Lung (tissue), 13 donors: ENCODE results near the gene KRTAP20-2. TPM values are rescaled to one million over a fixed set of nuclear protein-coding genes. Genes with fewer than 3 reads are reported as not detected.

Experiments
- ATAC-seq: fragments of 200-7000 bp; cut with Tn5 transposase; one replicate; pipeline ENCODE4 v1.9.1; 2020; ENCODE audit warnings: moderate number of reproducible peaks; ENCODE audit not compliant: insufficient read depth, low FRiP score
- DNase-seq, 3 donors: peaks; one replicate each; pipeline ENCODE4 v3.0.0-alpha.2; 2013 to 2017
- H3K27ac ChIP-seq, 2 donors: one replicate each; pipeline ENCODE4 v1.5.1; 2013; ENCODE audit warnings: mild to moderate bottlenecking in 2 of 2, moderate library complexity in 2 of 2, control low read depth in 1 of 2, inconsistent platforms in 1 of 2, low read depth in 1 of 2, low read length in 1 of 2
- H3K27me3 ChIP-seq, 3 donors: one replicate each; pipeline ENCODE4 v1.5.1; 2013; ENCODE audit warnings: low read length in 2 of 3; ENCODE audit not compliant: control insufficient read depth in 3 of 3, insufficient read depth in 3 of 3
- H3K36me3 ChIP-seq, 4 donors: one replicate each; pipeline ENCODE4 v1.5.1; 2013; ENCODE audit warnings: low read length in 4 of 4, mild to moderate bottlenecking in 1 of 4, moderate library complexity in 1 of 4; ENCODE audit not compliant: control insufficient read depth in 4 of 4, insufficient read depth in 4 of 4
- H3K4me1 ChIP-seq, 5 donors: one replicate each; pipeline ENCODE4 v1.5.1; 2013; ENCODE audit warnings: low read length in 5 of 5, mild to moderate bottlenecking in 2 of 5, moderate library complexity in 1 of 5; ENCODE audit not compliant: control insufficient read depth in 5 of 5, insufficient read depth in 5 of 5
- H3K4me3 ChIP-seq: one replicate; pipeline ENCODE4 v1.5.1; 2013; ENCODE audit warnings: mild to moderate bottlenecking, control low read depth, moderate library complexity
- H3K9ac ChIP-seq, 2 donors: one replicate each; pipeline ENCODE4 v1.5.1; 2013; ENCODE audit warnings: low read length in 2 of 2, control low read depth in 1 of 2; ENCODE audit not compliant: insufficient read depth in 1 of 2
- H3K9me3 ChIP-seq, 4 donors: one replicate each; pipeline ENCODE4 v1.5.1; 2013; ENCODE audit warnings: low read length in 3 of 4, mild to moderate bottlenecking in 1 of 4, moderate library complexity in 1 of 4; ENCODE audit not compliant: control insufficient read depth in 4 of 4, insufficient read depth in 3 of 4
- WGBS, 2 donors: extraction: QIAGEN DNeasy Blood & Tissue Kit; methylation state at CpG; one replicate each; pipeline ENCODE4 v1.1.7; 2013; 5-methylcytosine and 5-hydroxymethylcytosine counted together
- polyA plus RNA-seq, 2 donors: library from polyadenylated mRNA; stranded (reverse); fragments of 200-250 nt; gene quantifications; one replicate each; pipeline ENCODE4 v1.2.1, GENCODE V29; 2013
- small RNA-seq: library from RNA; depleted of rRNA; stranded (forward); fragments of <200 nt; gene quantifications from one replicate; pipeline ENCODE3, GENCODE V24; 2014; ENCODE audit warnings: low replicate concordance
- total RNA-seq, 2 donors: library from RNA; depleted of rRNA in 1 of 2; stranded (reverse); fragments of >200 nt in 1 of 2; gene quantifications; one replicate each; pipeline ENCODE4 v1.2.1, GENCODE V29; 2014 to 2021
- TF ChIP-seq, protein P1 (sequence below): IDR thresholded peaks from 2 replicates; pipeline ENCODE4 v1.5.1; 2012; ENCODE audit warnings: mild to moderate bottlenecking; ENCODE audit errors: control extremely low read depth, extremely low read depth
- donor health status: control.
- donor health status: control.
- donor health status: Bipolar disorder and iron deficiency.
- donor health status: healthy.
- donor health status: DM: yes; HTN: yes; CAD: no.

Gene KRTAP20-2
- total and polyA plus RNA-seq, 4 donors = not detected

DNA sequence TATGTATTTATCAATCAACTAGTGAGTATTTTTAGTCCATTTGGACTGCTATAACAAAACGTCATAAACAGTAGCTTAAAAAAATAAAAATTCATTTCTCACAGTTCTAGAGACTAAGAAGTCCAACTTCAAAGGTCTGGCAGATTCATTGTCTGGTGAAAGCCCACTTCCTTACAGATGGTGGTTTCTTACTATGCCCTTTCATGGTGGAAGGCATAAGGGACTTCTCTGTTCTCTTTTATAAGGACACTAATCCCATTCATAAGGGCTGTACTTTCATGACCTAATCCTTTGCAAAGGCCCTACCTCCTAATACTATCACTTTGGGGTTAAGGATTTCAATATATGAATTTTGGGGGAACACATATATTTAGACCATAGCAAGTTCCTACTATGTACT, 45.6 kb downstream of the KRTAP20-2 start:
- WGBS, 2 donors = 40 to 62% methylated on average over 1 of the region's 1 CpG
- TF ChIP-seq, protein P1, sequence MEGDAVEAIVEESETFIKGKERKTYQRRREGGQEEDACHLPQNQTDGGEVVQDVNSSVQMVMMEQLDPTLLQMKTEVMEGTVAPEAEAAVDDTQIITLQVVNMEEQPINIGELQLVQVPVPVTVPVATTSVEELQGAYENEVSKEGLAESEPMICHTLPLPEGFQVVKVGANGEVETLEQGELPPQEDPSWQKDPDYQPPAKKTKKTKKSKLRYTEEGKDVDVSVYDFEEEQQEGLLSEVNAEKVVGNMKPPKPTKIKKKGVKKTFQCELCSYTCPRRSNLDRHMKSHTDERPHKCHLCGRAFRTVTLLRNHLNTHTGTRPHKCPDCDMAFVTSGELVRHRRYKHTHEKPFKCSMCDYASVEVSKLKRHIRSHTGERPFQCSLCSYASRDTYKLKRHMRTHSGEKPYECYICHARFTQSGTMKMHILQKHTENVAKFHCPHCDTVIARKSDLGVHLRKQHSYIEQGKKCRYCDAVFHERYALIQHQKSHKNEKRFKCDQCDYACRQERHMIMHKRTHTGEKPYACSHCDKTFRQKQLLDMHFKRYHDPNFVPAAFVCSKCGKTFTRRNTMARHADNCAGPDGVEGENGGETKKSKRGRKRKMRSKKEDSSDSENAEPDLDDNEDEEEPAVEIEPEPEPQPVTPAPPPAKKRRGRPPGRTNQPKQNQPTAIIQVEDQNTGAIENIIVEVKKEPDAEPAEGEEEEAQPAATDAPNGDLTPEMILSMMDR = no peak

DNA sequence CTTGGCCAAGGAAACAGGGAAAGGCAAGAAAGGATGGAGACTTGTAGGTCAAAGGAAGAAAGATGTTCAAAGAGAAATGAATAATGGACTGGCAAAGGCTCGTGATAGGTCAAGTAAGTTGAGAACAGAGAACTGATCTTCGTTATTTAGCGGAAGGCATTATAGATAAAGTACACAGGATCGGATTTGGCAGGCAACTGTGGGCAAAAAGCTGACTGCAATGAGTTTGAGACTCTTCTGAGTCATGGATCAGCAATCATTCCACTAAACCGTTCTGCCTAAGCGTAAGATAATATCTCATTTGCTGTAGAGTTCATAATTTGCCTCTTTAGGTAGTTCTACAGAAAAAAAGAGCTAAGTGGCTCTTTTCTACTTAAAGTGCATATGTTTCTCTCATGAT, 49.5 kb downstream of the KRTAP20-2 start:
- Histone ChIP-seq H3K36me3 (no peaks in the 10 kb centered on the region), H3K4me3 (no peak overlapping the region), H3K27me3 (no peaks in the 10 kb centered on the region), H3K4me1 (no peaks in the 10 kb centered on the region), H3K9ac (no peak overlapping the region), H3K9me3 (peaks cover 0 to 2% (median 0%) of the 10 kb centered on the region in 4 donors), H3K27ac (no peak overlapping the region)
- ATAC-seq (no peak), DNase-seq (no peak)
- WGBS, 2 donors = 71 to 81% methylated on average over 6 of the region's 6 CpGs
- TF ChIP-seq, protein P1 = no peak

More for the DNA sequence above, 45.6 kb downstream of the KRTAP20-2 start:
- Histone ChIP-seq H3K27me3 (no peaks in the 10 kb centered on the region), H3K4me1 (no peaks in the 10 kb centered on the region), H3K36me3 (no peaks in the 10 kb centered on the region), H3K9ac (no peak overlapping the region), H3K27ac (no peak overlapping the region), H3K4me3 (no peak overlapping the region), H3K9me3 (no peaks in the 10 kb centered on the region)
- DNase-seq (no peak), ATAC-seq (no peak)

Small RNA genes lying within 50 kb of the gene (small RNA-seq; reads per million reads assigned to genes)
- gene KRTAP20-1 = not detected
- not detected for gene KRTAP20-3
- gene KRTAP20-4 = not detected
- gene KRTAP22-1 = not detected
- not detected for gene KRTAP22-2

Other genes with a start within 250 kb of the KRTAP20-2 start
- not detected for gene KRTAP13-1, start 239.2 kb upstream of the KRTAP20-2 start, total RNA-seq
- not detected for gene KRTAP13-1, start 239.2 kb upstream of the KRTAP20-2 start, polyA plus RNA-seq
- gene KRTAP13-3, start 209.3 kb upstream of the KRTAP20-2 start, total RNA-seq = not detected
- gene KRTAP13-3, start 209.3 kb upstream of the KRTAP20-2 start, polyA plus RNA-seq = not detected
- gene KRTAP13-4, start 205.0 kb upstream of the KRTAP20-2 start, total RNA-seq = not detected
- gene KRTAP13-4, start 205.0 kb upstream of the KRTAP20-2 start, polyA plus RNA-seq = not detected
- gene KRTAP15-1, start 194.9 kb upstream of the KRTAP20-2 start, total RNA-seq = not detected
- not detected for gene KRTAP15-1, start 194.9 kb upstream of the KRTAP20-2 start, polyA plus RNA-seq
- gene KRTAP19-1, start 154.8 kb upstream of the KRTAP20-2 start, total RNA-seq = not detected
- gene KRTAP19-1, start 154.8 kb upstream of the KRTAP20-2 start, polyA plus RNA-seq = not detected
- not detected for gene KRTAP19-2, start 147.8 kb upstream of the KRTAP20-2 start, total RNA-seq
- gene KRTAP19-2, start 147.8 kb upstream of the KRTAP20-2 start, polyA plus RNA-seq = not detected
- gene KRTAP19-3, start 143.2 kb upstream of the KRTAP20-2 start, total RNA-seq = not detected
- not detected for gene KRTAP19-3, start 143.2 kb upstream of the KRTAP20-2 start, polyA plus RNA-seq
- gene KRTAP19-4, start 138.0 kb upstream of the KRTAP20-2 start, total RNA-seq = not detected
- not detected for gene KRTAP19-4, start 138.0 kb upstream of the KRTAP20-2 start, polyA plus RNA-seq
- gene KRTAP19-5, start 133.1 kb upstream of the KRTAP20-2 start, total RNA-seq = not detected
- not detected for gene KRTAP19-5, start 133.1 kb upstream of the KRTAP20-2 start, polyA plus RNA-seq
- gene KRTAP19-6, start 93.3 kb upstream of the KRTAP20-2 start, total RNA-seq = not detected
- not detected for gene KRTAP19-6, start 93.3 kb upstream of the KRTAP20-2 start, polyA plus RNA-seq
- not detected for gene KRTAP19-7, start 73.9 kb upstream of the KRTAP20-2 start, total RNA-seq
- gene KRTAP19-7, start 73.9 kb upstream of the KRTAP20-2 start, polyA plus RNA-seq = not detected
- gene KRTAP22-2, start 44.8 kb upstream of the KRTAP20-2 start, total RNA-seq = not detected
- not detected for gene KRTAP22-2, start 44.8 kb upstream of the KRTAP20-2 start, polyA plus RNA-seq
- gene KRTAP6-3, start 42.8 kb upstream of the KRTAP20-2 start, total RNA-seq = not detected
- not detected for gene KRTAP6-3, start 42.8 kb upstream of the KRTAP20-2 start, polyA plus RNA-seq
- not detected for gene KRTAP6-2, start 36.3 kb upstream of the KRTAP20-2 start, total RNA-seq
- not detected for gene KRTAP6-2, start 36.3 kb upstream of the KRTAP20-2 start, polyA plus RNA-seq
- gene KRTAP22-1, start 34.1 kb upstream of the KRTAP20-2 start, total RNA-seq = not detected
- gene KRTAP22-1, start 34.1 kb upstream of the KRTAP20-2 start, polyA plus RNA-seq = not detected
- not detected for gene KRTAP6-1, start 21.3 kb upstream of the KRTAP20-2 start, total RNA-seq
- not detected for gene KRTAP6-1, start 21.3 kb upstream of the KRTAP20-2 start, polyA plus RNA-seq
- gene KRTAP20-1, start 18.8 kb upstream of the KRTAP20-2 start, total RNA-seq = not detected
- not detected for gene KRTAP20-1, start 18.8 kb upstream of the KRTAP20-2 start, polyA plus RNA-seq
- not detected for gene KRTAP20-4, start 14.6 kb upstream of the KRTAP20-2 start, total RNA-seq
- not detected for gene KRTAP20-4, start 14.6 kb upstream of the KRTAP20-2 start, polyA plus RNA-seq
- not detected for gene KRTAP20-3, start 7.7 kb downstream of the KRTAP20-2 start, total RNA-seq
- not detected for gene KRTAP20-3, start 7.7 kb downstream of the KRTAP20-2 start, polyA plus RNA-seq
- gene KRTAP21-3, start 83.6 kb downstream of the KRTAP20-2 start, total RNA-seq = not detected
- not detected for gene KRTAP21-3, start 83.6 kb downstream of the KRTAP20-2 start, polyA plus RNA-seq
- not detected for gene KRTAP21-2, start 112.1 kb downstream of the KRTAP20-2 start, total RNA-seq
- not detected for gene KRTAP21-2, start 112.1 kb downstream of the KRTAP20-2 start, polyA plus RNA-seq
- gene KRTAP21-1, start 120.2 kb downstream of the KRTAP20-2 start, total RNA-seq = not detected
- gene KRTAP21-1, start 120.2 kb downstream of the KRTAP20-2 start, polyA plus RNA-seq = not detected
- not detected for gene KRTAP8-1, start 178.1 kb downstream of the KRTAP20-2 start, total RNA-seq
- not detected for gene KRTAP8-1, start 178.1 kb downstream of the KRTAP20-2 start, polyA plus RNA-seq
- not detected for gene KRTAP7-1, start 194.6 kb downstream of the KRTAP20-2 start, total RNA-seq
- not detected for gene KRTAP7-1, start 194.6 kb downstream of the KRTAP20-2 start, polyA plus RNA-seq
- not detected for gene KRTAP11-1, start 246.4 kb downstream of the KRTAP20-2 start, total RNA-seq
- not detected for gene KRTAP11-1, start 246.4 kb downstream of the KRTAP20-2 start, polyA plus RNA-seq